Measurements from ENCODE around the gene CHST11.

The CHST11 gene

DNA sequence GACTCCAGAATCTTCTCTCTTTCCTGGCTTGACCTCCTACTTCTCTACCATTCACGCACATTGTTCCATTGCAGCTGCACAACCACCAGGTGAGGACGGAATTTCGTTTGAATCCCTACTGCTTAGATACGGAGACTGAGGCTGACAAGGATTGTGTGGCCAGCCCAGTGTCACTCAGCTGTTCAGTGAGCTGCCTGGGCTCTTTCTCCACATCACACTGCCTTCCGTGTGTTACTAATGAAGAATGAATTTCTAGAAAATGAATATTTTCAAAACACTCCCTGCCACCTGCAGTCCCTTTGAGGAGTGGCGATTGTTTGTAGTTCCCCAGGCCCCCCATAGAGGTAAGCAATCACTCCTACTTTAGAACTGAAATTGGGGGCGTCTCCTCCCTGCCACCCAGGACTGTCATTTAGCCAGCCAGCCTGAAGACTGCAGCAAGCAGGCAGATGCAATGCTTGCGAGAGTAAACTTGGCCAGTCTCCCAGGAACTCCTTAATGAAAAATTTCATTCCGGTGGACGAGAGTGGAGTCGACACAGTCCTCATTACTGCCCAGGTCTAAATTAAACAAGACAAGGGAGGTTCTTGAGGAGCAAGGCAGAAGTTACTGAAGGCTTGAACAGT is 261.7 kb downstream of the CHST11 start:
- no peak for DNase-seq (ENCODE audit: low read depth in 2 of 2)

DNA sequence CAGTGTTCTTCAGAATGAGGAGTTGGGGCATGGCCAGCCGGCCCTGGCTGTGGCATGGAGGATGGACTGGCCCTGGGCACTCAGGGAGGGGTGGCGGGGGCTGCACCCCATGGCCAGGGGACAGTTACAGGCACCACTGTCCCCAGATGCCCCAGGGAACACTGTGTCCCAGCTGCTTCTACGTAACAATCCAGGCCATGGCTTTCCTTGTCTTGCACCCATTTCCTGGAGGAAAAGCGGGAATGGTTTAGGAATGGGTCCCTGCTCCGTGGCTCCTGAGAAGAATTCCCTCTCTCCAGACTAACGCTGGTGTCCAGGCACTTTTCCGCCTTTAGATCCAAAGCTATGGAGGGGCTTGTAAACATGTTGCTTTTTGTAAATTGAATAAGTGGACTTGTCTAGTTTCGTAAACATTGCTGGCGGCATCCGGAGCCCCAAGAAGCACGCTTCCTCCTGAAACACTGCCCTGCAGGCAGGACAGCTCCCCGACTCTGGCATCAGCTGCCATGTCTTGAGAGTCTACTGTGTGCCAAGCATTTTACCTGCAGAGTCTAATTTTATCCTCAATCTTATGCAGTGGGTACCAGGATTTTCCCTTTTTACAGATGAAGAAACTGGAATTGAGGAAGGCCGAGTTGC is 263.1 kb downstream of the CHST11 start:
- no peak for DNase-seq (ENCODE audit: low read depth in 2 of 2)

DNA sequence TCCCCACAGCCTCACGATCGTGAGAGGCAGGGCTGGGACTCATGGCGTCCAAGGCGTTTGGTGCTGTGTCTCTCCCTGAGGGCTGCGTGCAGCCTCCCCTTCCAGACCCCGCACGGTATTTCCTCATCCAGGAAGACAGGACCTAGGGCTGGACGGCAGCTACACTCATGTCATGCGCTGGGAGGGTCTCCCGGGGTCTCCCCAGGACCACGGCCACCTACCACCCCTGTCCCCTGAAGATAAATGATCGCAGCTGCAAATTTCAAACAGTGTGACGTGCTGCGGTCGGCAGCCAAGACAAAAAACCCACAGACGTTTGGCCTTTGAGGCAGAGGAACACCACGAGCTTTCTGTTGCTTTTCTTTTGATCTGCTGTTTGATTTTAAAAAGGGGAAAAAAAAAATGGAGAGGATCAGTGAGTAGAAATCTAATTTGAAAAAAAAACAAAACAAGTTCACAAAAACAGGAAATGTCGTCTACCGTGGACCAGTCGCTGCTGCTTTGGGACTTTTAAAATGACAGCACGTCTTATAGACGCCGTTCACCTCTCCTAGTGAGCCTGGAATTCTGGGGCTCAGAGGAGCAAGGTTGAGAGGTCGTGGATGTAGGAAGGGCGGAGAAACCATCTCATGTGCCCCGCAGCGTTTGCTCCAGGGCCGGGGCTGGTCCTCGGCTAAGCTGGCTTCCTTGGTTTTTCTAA is 263.7 kb downstream of the CHST11 start:
- peak; percentile 36 to 42 for DNase-seq (ENCODE audit: low read depth in 2 of 2)

DNA sequence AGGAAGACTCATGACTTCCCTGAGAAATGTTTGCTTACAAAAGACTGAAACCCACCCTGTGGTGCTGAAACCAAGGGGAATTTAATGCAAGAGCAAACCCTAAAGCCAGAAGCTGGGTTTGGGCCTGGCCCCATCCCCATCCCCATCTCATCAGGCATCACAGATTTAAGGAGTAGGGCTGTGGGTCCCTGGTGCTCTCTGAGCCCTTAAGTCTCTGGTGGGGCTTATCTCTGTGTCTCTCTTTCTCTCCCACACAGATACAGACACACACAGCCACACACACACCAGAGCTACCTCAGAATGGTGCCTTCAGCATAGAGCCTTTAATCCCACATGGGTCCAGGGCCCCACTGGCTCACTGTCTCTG is 264.3 kb downstream of the CHST11 start:
- DNase-seq (ENCODE audit: low read depth in 2 of 2), result no peak

DNA sequence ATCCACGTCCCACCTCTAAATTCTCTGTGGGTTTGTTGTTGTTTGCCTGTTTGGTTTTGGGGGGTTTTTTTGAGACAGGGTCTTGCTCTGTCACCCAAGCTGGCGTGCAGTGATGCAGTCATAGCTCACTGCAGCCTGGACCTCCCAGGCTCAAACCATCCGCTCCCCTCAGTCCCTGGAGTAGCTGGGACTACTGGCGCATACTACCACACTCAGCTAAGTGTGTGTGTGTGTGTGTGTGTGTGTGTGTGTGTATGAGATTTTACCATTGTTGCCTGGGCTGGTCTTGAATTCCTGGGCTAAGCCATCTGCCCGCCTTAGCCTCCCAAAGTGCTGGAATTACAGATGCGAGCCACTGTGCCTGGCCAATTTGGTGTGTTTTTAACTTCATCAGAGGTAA is 265.2 kb downstream of the CHST11 start:
- DNase-seq (ENCODE audit: low read depth in 2 of 2), result no peak

DNA sequence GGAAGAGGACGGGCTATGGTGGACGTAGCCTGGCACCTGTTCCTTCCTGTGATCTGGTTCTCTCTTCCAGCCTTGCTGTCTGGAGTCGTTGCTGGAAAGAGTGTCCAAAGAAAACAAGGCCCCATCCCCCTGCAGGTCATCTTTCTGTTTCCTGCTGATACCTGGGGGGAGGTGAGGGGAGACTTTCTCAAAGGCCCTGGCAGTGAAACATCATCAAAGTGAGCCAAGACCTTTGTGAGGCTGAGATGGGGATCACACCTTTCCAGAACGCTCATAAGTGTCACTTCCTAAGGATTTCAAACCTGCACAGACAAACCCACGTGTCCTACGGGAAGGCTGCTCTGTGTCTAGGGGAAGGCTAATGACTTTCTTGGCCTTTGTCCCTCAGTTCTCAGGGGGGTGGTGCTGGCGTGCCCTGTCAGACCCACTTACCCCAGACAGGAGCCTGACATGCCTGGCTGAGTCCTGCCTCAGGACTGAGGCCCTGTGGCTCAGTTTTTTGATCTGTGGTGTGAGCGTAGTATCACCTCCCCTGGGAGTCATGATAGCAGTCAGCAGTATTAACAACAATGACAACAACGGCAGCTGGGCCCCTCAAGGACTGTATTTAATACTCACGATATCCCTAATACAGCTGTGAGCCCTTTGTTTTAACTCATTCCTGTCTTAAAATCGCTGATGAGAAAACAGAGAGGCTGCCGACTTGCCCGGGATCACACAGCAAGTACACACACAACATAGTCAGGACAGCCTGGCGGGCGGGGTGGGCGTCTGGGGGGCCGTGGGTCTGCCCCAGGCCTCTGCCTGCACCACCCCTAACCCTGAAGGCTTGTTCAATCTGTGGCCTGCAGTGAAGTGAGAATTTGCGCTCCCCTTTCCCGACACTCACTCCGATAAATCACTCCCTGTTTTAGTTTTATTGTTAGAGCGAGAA is 266.1 kb downstream of the CHST11 start:
- DNase-seq (ENCODE audit: low read depth in 2 of 2), result no peak

DNA sequence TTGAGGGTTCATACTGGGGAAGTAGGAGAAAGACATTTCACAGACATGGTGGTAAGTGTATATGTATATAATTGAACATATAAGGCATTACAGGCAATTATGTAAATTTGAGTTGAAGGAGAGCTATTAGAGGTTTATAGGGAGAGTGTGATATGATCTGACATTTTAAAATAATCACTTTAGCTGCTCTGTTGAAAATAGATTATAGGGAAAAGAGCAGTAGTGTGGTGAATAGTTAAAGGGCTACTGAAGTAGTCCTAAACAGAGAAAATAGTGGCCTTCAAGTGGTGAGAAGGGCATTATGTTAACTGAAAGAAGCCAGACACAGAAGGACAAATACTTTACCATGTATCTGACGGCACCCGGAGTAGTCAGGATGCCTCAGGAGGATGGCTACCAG is 267.1 kb downstream of the CHST11 start:
- no peak for DNase-seq (ENCODE audit: low read depth in 2 of 2)

DNA sequence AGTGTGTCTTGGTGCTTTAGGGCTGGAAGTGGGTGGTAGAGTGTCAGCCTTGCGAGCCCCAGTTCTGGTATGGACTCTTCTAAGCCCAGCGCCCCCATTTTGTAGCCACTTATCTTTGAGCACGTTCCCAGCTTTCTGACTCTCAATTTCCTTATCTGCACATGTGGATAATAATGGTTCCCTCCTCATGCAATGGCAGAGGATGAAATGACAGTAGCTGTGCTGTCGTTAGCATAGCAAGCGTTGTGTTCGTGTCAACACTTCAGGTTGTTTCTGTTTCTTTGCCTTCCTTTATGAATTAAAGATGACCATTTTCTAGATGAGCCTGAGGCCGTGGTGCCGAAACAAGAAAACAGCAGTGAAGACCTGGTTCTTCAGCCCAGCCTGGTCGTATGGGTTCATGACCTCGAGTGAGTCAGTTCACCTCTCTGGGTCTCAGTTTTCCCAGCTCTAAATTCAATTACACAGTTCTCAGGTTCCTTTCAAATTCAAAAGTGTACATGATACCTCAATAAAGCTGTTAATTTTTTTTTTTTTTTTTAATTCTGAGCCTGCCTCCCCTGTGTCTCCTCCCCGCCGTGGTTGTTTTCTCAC is 268.3 kb downstream of the CHST11 start:
- DNase-seq (ENCODE audit: low read depth in 2 of 2), result no peak

DNA sequence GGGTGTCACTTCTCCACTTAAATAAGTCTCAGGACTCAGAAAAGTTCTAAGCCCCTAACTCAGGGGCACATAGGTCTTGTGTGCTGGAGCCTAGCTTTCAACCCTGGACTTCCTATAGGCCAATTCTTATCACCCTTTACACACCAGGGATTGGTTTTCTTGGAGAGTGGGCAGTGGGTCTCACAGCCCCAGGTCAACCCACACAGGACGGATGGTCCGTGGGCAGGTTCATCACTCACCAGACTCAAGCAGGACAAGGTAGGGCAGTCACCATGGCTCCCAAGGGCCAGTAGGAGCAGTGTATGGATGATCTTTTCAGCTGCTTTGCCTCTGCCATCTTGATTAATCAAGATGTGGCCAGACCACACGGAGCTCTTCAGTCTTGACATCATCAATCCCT is 268.9 kb downstream of the CHST11 start:
- DNase-seq (ENCODE audit: low read depth in 2 of 2), result no peak

DNA sequence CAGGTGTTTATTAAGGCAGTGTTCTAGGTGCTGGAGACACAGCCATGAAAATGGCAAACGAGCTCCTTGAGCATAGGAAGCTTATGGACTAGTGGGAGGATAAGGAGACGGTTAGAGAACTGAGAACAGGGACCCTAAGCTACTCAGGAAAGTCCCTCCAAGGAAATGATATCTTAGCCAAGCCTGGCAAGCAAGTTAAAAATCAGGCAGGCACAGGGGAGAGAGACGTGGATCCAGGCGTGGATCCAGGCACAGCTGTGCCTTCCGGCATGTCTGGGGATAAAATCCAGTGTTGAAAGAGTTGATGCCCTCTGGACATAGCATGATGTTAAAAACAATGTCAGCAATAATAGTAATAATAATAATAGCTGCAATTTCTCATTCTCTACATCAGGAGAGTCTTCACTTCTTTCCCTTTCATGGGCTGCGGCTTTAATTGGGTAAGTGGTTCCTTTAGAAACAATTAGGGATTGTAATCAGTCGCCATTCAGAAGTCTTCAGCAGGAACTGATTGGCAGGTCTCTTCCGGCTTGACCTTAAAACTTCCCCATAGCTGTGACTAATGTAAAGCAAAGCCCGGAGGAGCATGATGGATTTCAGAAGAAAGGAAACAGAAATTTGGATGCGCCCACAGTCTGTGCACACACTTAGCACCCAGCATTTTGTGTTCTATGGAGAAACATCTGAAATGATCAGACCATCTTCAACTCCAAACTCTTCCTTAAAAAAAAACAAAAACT is 271.1 kb downstream of the CHST11 start:
- DNase-seq (ENCODE audit: low read depth in 2 of 2), result no peak

DNA sequence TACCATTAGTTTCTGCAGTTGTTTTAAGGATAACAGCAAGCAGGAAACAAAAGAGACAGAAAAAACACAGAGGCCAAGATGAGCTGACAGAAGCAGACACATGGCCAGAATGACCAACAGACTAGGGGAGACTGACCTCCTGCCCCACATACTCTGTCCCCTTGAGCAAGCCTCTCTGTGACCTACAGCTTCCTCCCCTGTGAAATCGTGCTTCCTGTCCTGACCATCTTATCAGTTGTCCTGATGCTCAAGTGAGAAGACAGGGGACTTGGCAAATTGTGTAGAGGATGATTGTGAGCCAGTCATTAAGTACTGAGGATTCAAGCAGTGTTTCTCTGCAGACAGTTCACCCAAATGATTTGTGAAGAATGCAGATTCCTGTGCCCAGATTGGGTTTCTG is 272.3 kb downstream of the CHST11 start:
- no peak for DNase-seq (ENCODE audit: low read depth in 2 of 2)

DNA sequence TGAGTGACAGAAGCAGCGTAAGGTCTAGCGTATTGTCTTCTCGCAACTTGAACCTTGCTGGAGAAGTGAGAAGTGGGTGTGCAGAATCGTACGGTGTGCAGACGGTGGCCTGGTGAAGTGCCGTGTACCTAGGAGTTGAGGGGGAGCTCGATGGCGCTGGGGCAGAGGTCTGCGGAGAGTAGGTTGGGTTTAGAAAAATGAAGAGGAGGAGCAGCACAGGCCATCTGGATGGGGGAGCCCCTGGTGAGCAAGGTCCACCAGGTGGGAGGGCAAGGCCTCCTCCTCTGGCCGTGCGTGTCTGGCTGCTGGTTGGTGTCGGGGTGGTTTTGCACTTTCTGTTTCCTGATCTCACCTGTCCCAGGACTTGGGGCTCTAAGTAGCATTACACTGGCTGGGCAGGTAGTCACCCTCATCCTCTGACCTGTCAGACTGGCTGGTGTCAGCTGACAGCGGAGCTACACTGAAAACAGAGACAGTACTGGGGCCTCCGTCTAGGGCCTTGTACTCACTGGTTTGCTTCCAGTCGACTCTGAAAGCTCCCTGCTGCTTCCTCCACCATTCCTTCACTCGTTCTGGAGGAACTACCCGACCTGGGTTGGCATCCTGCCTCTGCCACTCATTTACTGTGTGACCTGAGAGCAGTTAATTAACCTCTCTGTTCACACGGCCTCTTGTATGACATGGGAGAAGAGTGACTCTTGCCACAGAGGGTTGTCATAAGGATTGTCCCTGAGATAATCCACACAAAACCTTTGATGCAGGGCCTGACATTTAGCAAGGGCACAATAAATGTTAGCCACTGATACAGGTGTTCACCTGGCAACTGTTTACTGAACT is 273.1 kb downstream of the CHST11 start:
- DNase-seq (ENCODE audit: low read depth in 2 of 2), result no peak

DNA sequence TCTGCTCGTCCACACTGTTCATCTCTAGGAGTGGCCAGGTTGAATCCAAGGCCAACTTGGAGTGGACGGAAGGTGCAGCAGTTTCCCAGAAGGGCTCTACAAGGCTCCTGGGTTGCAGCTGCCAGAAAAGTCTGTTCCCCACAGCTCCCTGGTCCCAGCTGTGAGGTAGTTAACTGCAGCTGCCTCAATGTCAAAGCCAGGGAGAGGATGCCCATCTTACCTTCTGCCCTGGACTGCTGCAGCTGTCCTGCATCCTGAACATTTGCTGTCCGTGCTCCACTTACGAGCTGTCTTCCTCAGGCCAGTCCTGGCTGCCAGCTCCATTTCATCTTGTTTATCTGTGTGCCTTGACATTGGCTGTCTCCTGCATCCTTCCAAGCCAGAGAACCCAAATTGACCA is 274.0 kb downstream of the CHST11 start:
- DNase-seq (ENCODE audit: low read depth in 2 of 2), result no peak

DNA sequence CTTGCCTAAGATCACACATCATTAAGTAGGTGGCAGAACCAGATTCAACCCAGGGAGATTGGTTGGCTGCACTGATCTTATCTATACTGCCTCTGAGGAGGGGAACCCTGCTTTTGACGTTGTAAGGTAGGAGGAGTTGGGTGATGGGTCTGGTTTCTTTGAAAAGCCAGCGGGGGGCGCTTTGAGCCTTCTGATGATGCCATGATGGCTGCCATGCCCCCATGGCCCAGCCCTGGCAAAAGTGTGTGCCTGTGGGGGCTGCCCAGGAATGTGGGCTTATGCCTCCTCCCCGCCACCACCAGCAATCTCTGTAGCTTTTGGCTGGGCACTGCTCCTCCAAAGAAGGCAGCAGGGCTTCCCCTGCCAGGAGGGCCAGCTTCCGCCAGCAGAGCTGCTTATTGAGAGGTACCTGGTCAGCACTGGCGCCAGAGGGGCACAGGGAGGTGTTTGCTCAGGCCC is 277.0 kb downstream of the CHST11 start:
- DNase-seq (ENCODE audit: low read depth in 2 of 2), result no peak

DNA sequence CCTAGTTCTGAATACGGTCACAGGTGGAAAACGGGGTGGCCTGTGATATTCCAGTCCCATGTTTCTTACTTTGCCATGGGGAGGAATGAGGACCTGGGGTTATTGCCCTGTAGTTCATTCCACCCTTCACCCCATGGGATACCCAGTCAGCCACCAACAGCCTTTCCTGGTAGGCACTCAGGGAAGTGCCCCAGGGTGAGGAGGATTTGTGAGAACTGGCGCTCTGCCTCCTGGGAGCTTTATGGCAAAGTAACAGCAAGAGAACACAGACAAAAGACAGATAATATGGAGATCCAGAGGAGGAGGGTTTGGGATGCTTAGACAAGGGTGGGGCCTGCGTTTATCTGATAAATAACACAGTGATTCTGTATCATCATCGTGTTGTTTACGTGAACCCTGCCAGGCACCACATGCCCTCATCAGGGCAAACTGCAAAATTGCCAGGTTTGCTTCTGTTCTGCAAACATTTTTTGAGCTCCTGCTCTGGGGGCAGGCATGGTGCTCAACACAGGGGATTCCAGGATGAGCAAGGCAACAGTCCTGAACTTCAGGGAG is 277.9 kb downstream of the CHST11 start:
- DNase-seq (ENCODE audit: low read depth in 2 of 2), result no peak

DNA sequence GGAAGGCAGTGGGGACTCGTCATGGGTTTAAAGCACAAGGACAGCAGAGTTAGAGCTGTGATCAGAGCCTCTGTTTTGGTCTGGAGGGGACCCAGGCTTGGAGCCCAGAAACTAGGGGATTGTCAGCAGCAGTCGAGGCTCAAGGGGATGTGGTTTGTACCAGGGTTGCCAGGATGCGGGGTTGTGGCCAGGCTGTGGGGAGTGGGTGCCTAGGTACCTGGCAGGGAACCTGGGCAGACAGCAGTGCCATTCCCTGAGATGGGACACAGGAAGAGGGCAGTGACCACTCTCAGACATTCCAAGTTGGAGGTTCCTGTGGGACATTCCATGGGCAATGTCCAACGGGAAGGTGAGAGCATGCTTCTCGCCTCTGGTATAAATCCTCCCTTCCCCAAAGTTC is 279.1 kb downstream of the CHST11 start:
- DNase-seq (ENCODE audit: low read depth in 2 of 2), result no peak

DNA sequence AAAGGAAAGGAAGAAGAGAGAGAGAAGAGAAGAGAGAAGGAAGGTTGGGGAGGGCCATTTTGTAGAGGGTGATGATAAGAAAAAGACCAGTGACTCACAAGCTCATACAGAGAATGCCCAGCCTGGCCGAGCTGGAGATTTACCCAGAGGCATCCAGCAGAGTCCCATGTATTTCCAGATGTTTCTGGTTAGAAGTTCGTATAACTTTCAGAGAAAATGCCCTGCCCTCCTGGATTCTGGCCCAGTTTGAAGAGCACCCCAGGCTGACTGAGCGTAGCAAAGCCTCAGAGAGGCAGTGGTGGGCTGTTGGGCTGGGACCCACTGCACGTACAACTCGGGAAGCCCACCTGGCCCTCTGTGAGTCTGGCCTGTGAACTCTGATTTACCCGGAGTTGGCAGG is 279.6 kb downstream of the CHST11 start:
- no peak for DNase-seq (ENCODE audit: low read depth in 2 of 2)

DNA sequence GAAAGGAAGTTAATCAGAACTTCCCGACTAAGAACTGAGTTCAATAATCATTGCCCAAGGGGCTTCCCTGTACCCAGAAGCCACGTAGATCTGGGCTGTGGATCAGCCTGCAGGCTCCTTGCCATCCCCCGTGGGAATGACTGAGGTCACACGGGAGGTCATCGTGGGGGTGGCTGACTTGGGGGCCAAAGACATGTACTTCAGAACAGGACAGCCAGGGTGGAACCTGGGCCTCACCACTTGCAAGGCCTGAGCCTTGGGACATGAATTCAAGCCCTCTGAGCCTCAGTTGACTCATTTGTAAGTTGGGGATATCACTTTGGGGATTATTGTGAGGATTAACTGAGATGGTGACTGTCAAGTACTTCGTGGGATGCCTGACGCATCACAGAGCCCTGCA is 280.4 kb downstream of the CHST11 start:
- no peak for DNase-seq (ENCODE audit: low read depth in 2 of 2)

DNA sequence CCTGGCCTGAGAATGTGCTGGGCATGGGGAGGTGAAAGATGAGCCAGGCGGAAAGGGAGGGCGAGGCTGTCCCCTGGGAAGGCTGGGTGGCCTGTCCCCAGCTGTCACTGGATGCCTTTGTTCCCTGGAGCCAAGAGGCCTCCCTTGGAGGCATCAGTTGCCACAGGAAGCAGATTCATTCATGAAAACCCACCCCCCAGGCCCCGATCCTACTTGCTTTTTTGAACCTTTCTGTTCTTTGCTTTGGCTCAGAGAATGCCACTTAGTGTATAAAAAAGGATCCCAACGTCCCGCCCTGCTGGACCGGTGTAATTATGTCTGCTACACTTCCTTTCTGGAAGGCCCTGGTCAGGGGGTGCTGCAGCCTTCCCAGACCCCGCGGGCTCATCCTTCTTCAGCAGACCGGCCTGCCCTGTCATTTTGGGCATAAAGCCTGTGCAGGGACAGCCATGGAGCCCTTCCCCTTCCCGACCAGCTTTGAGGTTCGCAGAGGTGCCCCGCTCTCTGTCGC is 281.1 kb downstream of the CHST11 start:
- no peak for DNase-seq (ENCODE audit: low read depth in 2 of 2)

DNA sequence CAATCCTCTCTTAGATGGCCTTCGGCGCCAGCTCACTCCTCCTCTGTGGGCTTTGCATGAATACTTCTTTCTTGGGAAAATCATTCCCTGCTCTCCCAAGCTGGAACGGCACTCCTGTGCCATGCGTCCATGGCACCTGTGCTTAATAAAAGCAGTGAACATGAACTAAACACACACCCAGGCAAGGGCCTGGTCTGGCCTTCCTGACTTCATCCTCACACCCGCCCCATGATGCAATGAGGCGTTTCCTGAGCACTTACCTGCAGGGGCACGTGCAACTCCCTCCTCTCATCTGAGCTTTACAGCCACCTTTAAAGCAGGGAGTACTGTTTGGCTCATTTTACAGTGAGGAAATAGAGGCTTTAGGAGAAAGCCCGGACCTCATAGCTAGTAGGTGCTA is 281.6 kb downstream of the CHST11 start:
- no peak for DNase-seq (ENCODE audit: low read depth in 2 of 2)
